Measurements from ENCODE around the gene CLIP4. TPM values are rescaled to one million over a fixed set of nuclear protein-coding genes. Genes with fewer than 3 reads are reported as not detected.

CLIP4 gene
- total and polyA plus RNA-seq, 11 donors: 9.6 to 57.4 (median 42.6) TPM

GRCh38 chr2:29201979-29202378 lies 86.8 kb downstream of the CLIP4 start:
- 52 to 55% (median 53%) methylated on average over 5 of the region's 5 CpGs for WGBS, 4 donors
- no peak for ATAC-seq
- DNase-seq: no peak
- Histone ChIP-seq H3K4me3 (no peak overlapping the region), H3K9me3 (no peaks in the 10 kb centered on the region), H3K27me3 (no peaks in the 10 kb centered on the region), H3K27ac (no peak overlapping the region), H3K4me1 (peaks cover 0 to 4% (median 0%) of the 10 kb centered on the region in 12 donors), H3K36me3 (peaks cover 0 to 6% (median 0%) of the 10 kb centered on the region in 9 donors)
- intact Hi-C loops (cut with DNase I): no loop called here
- TF ChIP-seq POLR2A (IDR thresholded peaks at IDR 0.05): no peak
- no peak for TF ChIP-seq CTCF (IDR thresholded peaks at IDR 0.05)

DNA sequence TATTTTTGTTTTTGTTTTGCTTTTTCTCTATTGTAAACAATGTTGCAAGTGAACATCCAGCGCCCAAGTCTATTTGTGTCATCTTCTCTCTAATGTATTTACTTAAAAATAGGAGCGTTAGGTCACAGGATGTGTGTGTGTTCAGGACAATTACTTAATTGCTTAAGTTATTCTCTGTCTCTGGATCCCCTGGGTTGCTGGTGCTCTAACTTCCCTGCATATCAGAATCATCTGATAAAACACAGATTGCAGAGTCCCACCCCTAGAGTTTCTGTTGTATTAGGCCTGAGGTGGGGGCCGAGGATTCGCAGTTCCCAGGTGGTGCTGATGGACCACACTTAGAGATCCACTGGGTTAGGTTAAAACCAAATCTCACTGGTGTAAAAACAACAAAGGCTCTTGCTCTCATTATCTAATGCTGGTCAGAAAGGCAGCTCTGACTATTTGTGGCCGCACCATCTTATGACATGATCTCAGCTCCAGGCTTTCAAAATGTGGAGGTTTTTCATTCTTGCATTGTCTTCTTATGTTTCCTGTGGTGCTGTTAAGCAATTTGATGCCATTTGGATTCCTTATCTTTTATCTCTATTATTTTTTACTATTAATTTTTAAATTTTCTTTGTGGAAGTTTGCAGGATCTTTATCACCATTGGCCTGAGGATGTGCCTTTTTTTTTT lies 87.7 kb downstream of the CLIP4 start:
- H3K9me3 ChIP-seq: no peaks in the 10 kb centered on the region
- H3K27ac ChIP-seq: no peak overlapping the region
- TF ChIP-seq POLR2A (IDR thresholded peaks at IDR 0.05): no peak
- TF ChIP-seq CTCF (IDR thresholded peaks at IDR 0.05): no peak
- no peak overlapping the region for H3K4me3 ChIP-seq
- H3K4me1 ChIP-seq: no peaks in the 10 kb centered on the region
- intact Hi-C loops (cut with DNase I): no loop called here
- 67 to 77% (median 69%) methylated on average over 5 of the region's 5 CpGs for WGBS, 4 donors
- H3K27me3 ChIP-seq: no peaks in the 10 kb centered on the region
- H3K36me3 ChIP-seq: peaks cover 0 to 6% (median 0%) of the 10 kb centered on the region in 9 donors
- DNase-seq: no peak
- ATAC-seq: no peak

DNA sequence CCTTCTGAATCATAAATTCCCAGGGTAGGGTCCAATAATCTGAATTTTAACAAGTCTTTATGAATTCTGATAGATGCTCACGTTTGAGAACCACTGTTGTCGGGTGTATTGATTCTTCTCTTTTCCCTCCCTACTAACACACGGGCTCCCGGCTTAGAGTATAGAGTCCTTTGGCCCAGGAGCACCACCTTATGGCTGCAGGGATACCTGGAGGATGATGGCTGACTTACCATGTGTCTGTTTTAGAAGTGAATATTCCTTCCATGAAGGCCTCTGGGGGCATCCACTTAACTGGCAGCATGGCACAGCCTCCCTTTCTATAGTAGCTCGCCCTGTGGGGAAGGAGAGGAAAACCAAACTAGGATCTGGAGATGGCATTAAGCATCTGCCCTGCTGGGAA lies 91.7 kb downstream of the CLIP4 start:
- ATAC-seq: no peak
- intact Hi-C loops (cut with DNase I): no loop called here
- no peaks in the 10 kb centered on the region for H3K27me3 ChIP-seq
- H3K27ac ChIP-seq: no peak overlapping the region
- WGBS, 4 donors: 70 to 78% (median 71%) methylated on average over 5 of the region's 5 CpGs
- no peaks in the 10 kb centered on the region for H3K9me3 ChIP-seq
- no peak overlapping the region for H3K4me3 ChIP-seq
- TF ChIP-seq POLR2A (IDR thresholded peaks at IDR 0.05): no peak
- no peak for TF ChIP-seq CTCF (IDR thresholded peaks at IDR 0.05)
- no peak for DNase-seq
- H3K4me1 ChIP-seq: no peaks in the 10 kb centered on the region
- peaks cover 0 to 6% (median 0%) of the 10 kb centered on the region in 9 donors for H3K36me3 ChIP-seq

- intact Hi-C loops (cut with DNase I): no loop called here
- Histone ChIP-seq H3K27ac (no peak overlapping the region), H3K4me1 (no peaks in the 10 kb centered on the region), H3K4me3 (no peak overlapping the region), H3K36me3 (peaks cover 0 to 6% (median 0%) of the 10 kb centered on the region in 9 donors), H3K27me3 (no peaks in the 10 kb centered on the region), H3K9me3 (no peaks in the 10 kb centered on the region)
- DNase-seq (no peak), ATAC-seq (no peak)
- TF ChIP-seq POLR2A (IDR thresholded peaks at IDR 0.05) (no peak), CTCF (IDR thresholded peaks at IDR 0.05) (no peak)
- WGBS, 4 donors: 75 to 82% (median 76%) methylated on average over 3 of the region's 3 CpGs
Measured at GRCh38 chr2:29207352-29208148, 92.3 kb downstream of the CLIP4 start.

Measured in heart left ventricle (tissue), 16 donors.